ACC112 (cell line): ENCODE measurements around the gene PLIN3.
"Not testable (repeated sequence)": the region's sequence is repeated elsewhere in the genome, so short reads cannot be mapped to it uniquely, and the experiment has no call there.

Experiments
- H2AFZ ChIP-seq: fragments of 200-600 bp; sonication (generic); one replicate; pipeline ENCODE4 v1.6.0; 2017; ENCODE audit warnings: antibody characterized with exemption, low read length; ENCODE audit not compliant: unreplicated experiment
- H3K27ac ChIP-seq: fragments of 200-600 bp; sonication (generic); 2 replicates; pipeline ENCODE4 v1.5.1; 2014; ENCODE audit warnings: low read depth, mild to moderate bottlenecking, antibody characterized with exemption, low read length, moderate library complexity
- H3K27me3 ChIP-seq: fragments of 200-600 bp; sonication (generic); 2 replicates; pipeline ENCODE4 v1.6.1; 2014; ENCODE audit warnings: mild to moderate bottlenecking, antibody characterized with exemption, low read length, moderate library complexity, mixed read lengths; ENCODE audit not compliant: insufficient read depth
- H3K36me3 ChIP-seq: fragments of 200-600 bp; sonication (generic); 2 replicates; pipeline ENCODE4 v1.6.1; 2016; ENCODE audit warnings: mild to moderate bottlenecking, antibody characterized with exemption, low read length, moderate library complexity, mixed read lengths; ENCODE audit not compliant: insufficient read depth
- H3K4me1 ChIP-seq: fragments of 200-600 bp; sonication (generic); one replicate; pipeline ENCODE4 v1.6.1; 2016; ENCODE audit warnings: low read length, mixed read lengths; ENCODE audit not compliant: insufficient read depth, unreplicated experiment, control insufficient read depth
- H3K4me3 ChIP-seq: fragments of 200-600 bp; sonication (generic); 2 replicates; pipeline ENCODE4 v1.5.1; 2014; ENCODE audit warnings: mild to moderate bottlenecking, low read depth, low read length
- H3K79me2 ChIP-seq: fragments of 200-600 bp; sonication (generic); one replicate; pipeline ENCODE4 v1.6.0; 2016; ENCODE audit warnings: low read length; ENCODE audit not compliant: control insufficient read depth, unreplicated experiment, insufficient read depth

Gene PLIN3

GRCh38 chr19:4792019-4792865 lies 75.2 kb downstream of the PLIN3 start:
- not testable (repeated sequence) for H3K36me3 ChIP-seq, H3K4me1 ChIP-seq, H3K27me3 ChIP-seq
- Histone ChIP-seq H3K79me2 (peaks cover 33% of the 10 kb centered on the region), H3K27ac (peak overlapping the region; percentile 77), H3K4me3 (peak overlapping the region; percentile 95), H2AFZ (peak overlapping the region; percentile 53)

- peak within 1 kb of the TSS; percentile 53 for H2AFZ ChIP-seq
- H3K79me2 ChIP-seq, result peaks cover 30% of the 10 kb centered on the region
- peak within 1 kb of the TSS; percentile 95 for H3K4me3 ChIP-seq
- no peaks in the 10 kb centered on the region for H3K27me3 ChIP-seq
- H3K36me3 ChIP-seq, result peaks cover 2% of the 10 kb centered on the region; the same call in 1 of the 2 replicates
- H3K4me1 ChIP-seq, result no peaks in the 10 kb centered on the region
- peak within 1 kb of the TSS; percentile 77 for H3K27ac ChIP-seq
Observed at GRCh38 chr19:4791183-4792018, 76.1 kb downstream of the PLIN3 start, which contains the start of gene FEM1A. Gene FEM1A, plus strand, starts transcription at chr19:4791734. Its CDS starts 121 bp downstream, at chr19:4791855.
